ENCODE results near the gene NUP93.
"Not testable (repeated sequence)": the region's sequence is repeated elsewhere in the genome, so short reads cannot be mapped to it uniquely, and the experiment has no call there.

Gene NUP93

GRCh38 chr16:56870276-56870888 is 140.5 kb downstream of the NUP93 start:
- DNase-seq (ENCODE audit: low spot score) = no peak

- no peak for DNase-seq (ENCODE audit: low spot score)
Observed at GRCh38 chr16:56871172-56871593, 141.3 kb downstream of the NUP93 start.

GRCh38 chr16:56872863-56873391 is 143.0 kb downstream of the NUP93 start:
- no peak for DNase-seq (ENCODE audit: low spot score)

- DNase-seq (ENCODE audit: low spot score) = no peak
Observed at GRCh38 chr16:56874800-56875199, 144.9 kb downstream of the NUP93 start.

- no peak for DNase-seq (ENCODE audit: low spot score)
Observed at GRCh38 chr16:56876048-56876447, 146.1 kb downstream of the NUP93 start.

- DNase-seq (ENCODE audit: low spot score) = no peak
Observed at GRCh38 chr16:56877486-56878182, 147.7 kb downstream of the NUP93 start.

GRCh38 chr16:56878282-56878854 is 148.4 kb downstream of the NUP93 start:
- no peak for DNase-seq (ENCODE audit: low spot score)

GRCh38 chr16:56879276-56879675 is 149.3 kb downstream of the NUP93 start:
- no peak for DNase-seq (ENCODE audit: low spot score)

GRCh38 chr16:56880176-56880575 is 150.2 kb downstream of the NUP93 start:
- DNase-seq (ENCODE audit: low spot score) = no peak

- no peak for DNase-seq (ENCODE audit: low spot score)
Observed at GRCh38 chr16:56880685-56881084, 150.8 kb downstream of the NUP93 start.

GRCh38 chr16:56882077-56882800 is 152.3 kb downstream of the NUP93 start:
- no peak for DNase-seq (ENCODE audit: low spot score)

- no peak for DNase-seq (ENCODE audit: low spot score)
Observed at GRCh38 chr16:56883586-56883985, 153.7 kb downstream of the NUP93 start.

GRCh38 chr16:56884026-56884582 is 154.2 kb downstream of the NUP93 start:
- DNase-seq (ENCODE audit: low spot score) = no peak

- not testable (repeated sequence) for DNase-seq (ENCODE audit: low spot score)
Observed at GRCh38 chr16:56884929-56885328, 155.0 kb downstream of the NUP93 start.

GRCh38 chr16:56885446-56886162 is 155.7 kb downstream of the NUP93 start:
- DNase-seq (ENCODE audit: low spot score) = no peak

GRCh38 chr16:56886296-56886695 is 156.4 kb downstream of the NUP93 start:
- DNase-seq (ENCODE audit: low spot score) = no peak

- no peak for DNase-seq (ENCODE audit: low spot score)
Observed at GRCh38 chr16:56886826-56887225, 156.9 kb downstream of the NUP93 start.

GRCh38 chr16:56888806-56889205 is 158.9 kb downstream of the NUP93 start:
- DNase-seq (ENCODE audit: low spot score) = no peak

- DNase-seq (ENCODE audit: low spot score) = no peak
Observed at GRCh38 chr16:56889206-56889605, 159.3 kb downstream of the NUP93 start.

- DNase-seq (ENCODE audit: low spot score) = no peak
Observed at GRCh38 chr16:56891685-56892084, 161.8 kb downstream of the NUP93 start.

GRCh38 chr16:56892705-56893104 is 162.8 kb downstream of the NUP93 start:
- DNase-seq (ENCODE audit: low spot score) = no peak

Data from D341Med (cell line).